AG09309 (cell line): ENCODE results near the gene FOXI1.
A peak's percentile ranks its signal among the peaks of the same experiment; 100 is the strongest.
"Not testable (repeated sequence)": the region's sequence is repeated elsewhere in the genome, so short reads cannot be mapped to it uniquely, and the experiment has no call there.

Experiments
- DNase-seq: peaks from one replicate; pipeline ENCODE4 v3.0.0-alpha.2; 2010; ENCODE audit warnings: low read depth
- H3K4me3 ChIP-seq: 2 replicates; pipeline ENCODE4 v1.5.1; 2011; ENCODE audit warnings: mild to moderate bottlenecking, low read depth, low read length, moderate library complexity; ENCODE audit not compliant: control insufficient read depth
- TF ChIP-seq, protein P1 (sequence below): IDR thresholded peaks from 2 replicates; pipeline ENCODE4 v1.5.1; 2011; ENCODE audit warnings: mild to moderate bottlenecking, low read depth, low read length, inconsistent platforms; ENCODE audit not compliant: insufficient read depth, control insufficient read depth; ENCODE audit errors: missing control alignments

FOXI1 gene

DNA sequence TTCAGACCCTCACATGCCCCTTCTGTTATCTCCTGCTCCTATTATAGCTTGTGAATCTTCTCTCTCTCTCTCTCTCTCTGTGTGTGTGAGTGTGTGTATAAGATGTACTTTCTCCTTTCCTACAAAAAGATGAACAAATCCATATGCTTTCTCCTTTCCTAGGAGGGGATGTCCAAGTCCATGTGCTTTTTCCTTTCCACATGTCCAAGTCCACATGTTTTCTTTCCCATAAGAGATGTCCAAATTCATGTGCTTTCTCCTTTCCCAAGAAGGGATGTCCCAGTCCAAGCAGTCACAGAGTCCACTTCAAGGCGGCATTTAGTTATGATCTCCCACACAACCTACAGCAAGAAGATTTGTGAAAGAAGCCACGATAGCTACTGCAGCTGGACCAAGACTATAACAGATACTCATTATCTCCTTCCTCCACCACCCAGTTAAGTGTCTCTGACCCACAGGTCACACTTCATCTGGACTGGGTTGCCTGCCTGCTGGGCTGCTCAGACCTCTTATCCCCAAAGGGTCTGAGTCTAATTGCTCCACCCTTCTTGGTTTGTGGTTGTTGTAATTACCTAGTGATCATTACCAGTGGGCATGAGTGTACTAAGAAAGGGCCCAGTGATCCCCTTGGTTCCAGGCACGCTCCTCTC lies 18.4 kb upstream of the FOXI1 start:
- DNase-seq = no peak
- no peak overlapping the region for H3K4me3 ChIP-seq
- TF ChIP-seq, protein P1, sequence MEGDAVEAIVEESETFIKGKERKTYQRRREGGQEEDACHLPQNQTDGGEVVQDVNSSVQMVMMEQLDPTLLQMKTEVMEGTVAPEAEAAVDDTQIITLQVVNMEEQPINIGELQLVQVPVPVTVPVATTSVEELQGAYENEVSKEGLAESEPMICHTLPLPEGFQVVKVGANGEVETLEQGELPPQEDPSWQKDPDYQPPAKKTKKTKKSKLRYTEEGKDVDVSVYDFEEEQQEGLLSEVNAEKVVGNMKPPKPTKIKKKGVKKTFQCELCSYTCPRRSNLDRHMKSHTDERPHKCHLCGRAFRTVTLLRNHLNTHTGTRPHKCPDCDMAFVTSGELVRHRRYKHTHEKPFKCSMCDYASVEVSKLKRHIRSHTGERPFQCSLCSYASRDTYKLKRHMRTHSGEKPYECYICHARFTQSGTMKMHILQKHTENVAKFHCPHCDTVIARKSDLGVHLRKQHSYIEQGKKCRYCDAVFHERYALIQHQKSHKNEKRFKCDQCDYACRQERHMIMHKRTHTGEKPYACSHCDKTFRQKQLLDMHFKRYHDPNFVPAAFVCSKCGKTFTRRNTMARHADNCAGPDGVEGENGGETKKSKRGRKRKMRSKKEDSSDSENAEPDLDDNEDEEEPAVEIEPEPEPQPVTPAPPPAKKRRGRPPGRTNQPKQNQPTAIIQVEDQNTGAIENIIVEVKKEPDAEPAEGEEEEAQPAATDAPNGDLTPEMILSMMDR = no peak

DNA sequence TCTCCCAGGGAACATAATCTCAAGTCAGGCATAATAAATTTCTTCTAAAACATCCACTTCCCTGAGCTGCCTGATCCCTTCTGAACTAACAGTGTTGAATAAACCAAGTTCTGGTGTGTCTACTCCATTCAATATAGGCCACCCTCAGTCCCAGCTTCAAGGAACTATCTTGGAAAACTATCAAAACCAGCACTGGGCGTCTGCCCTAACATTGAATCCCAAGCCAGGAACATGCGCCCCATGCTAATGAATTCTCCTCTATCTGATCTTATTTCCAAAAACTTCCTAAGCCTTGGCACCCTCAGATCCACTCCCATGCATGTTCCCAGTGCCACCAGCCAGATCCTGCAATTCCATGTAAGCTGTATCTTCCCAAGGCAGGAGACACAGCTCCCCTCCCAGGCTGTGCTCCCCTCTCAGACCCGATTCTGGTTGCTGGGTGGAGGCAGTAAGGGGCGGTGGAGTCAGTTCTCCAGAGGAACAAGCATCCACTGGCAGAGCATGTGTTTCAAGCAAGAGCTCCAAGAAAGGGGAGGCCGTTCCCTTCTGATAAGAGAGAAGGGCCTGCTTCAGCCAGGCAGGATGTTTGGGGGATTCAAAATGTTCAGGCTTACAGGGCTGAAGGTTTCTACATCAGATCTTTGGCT lies 13.1 kb upstream of the FOXI1 start:
- H3K4me3 ChIP-seq = no peak overlapping the region
- no peak for DNase-seq
- TF ChIP-seq, protein P1 = no peak

- H3K4me3 ChIP-seq, DNase-seq: not testable (repeated sequence)
Observed at GRCh38 chr5:170094329-170094728, 11.4 kb upstream of the FOXI1 start.

DNA sequence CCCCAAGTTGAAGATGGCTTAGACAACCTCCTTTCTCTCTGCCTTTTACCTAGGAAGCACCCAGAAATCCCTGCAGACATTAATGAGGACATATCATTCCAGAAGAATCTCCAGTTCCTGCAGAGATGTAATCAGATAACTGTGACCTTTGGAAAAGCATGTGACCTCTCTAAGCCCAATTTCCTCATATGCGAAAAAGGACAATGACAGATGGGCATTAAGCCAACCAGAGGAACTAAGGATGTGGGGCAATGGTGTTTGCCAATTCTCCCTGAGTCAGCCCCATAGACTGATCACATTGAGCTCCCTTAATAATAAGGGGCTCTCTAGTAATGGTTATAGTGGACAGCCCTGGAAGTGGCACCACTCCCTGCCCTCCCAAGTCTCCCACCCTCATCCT lies 10.1 kb upstream of the FOXI1 start:
- H3K4me3 ChIP-seq = no peak overlapping the region
- TF ChIP-seq, protein P1 = no peak
- no peak for DNase-seq

DNA sequence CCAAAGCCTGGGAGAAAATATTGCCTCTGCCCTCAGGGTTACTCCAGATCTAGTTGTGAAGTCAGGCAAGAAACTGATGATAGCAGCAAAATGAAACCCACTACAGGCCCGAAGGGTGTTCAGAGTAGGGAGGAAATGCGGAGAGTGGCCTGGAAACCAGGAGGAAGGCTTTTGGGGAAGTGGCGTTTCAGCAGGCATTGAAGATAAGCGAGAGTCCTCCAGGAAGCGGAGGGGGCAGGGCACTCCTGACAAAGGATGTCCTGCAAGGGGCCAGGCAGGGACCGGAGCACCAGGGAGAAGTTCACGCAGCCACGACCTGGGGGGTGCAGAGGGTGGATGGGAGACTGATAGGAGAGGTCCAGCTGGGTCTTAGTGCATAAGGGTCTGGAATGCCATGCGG lies 7.8 kb upstream of the FOXI1 start:
- DNase-seq = no peak
- no peak overlapping the region for H3K4me3 ChIP-seq
- TF ChIP-seq, protein P1 = no peak

- TF ChIP-seq, protein P1 = peak; percentile 71
- peak; percentile 34 for DNase-seq
- no peak overlapping the region for H3K4me3 ChIP-seq
Observed at GRCh38 chr5:170100066-170100943, 5.4 kb upstream of the FOXI1 start.

DNA sequence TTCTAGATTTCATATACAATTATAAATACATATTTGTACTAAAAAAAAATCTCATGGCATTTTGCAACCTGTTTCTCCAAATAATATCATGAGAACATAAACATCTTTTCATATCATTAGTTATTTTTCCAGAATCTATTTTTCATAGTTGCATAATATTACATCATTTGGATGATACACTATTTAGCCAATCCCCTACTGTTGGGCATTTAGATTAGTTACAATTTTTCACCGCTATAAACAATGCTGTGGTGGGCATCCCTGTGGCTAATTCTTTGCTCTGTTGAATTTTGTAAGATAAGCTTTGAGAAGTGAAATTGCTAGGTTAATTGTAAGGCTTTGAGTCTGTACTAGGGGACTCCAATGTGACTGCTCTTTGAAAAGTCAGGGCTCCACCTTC lies 2.2 kb upstream of the FOXI1 start:
- TF ChIP-seq, protein P1 = no peak
- DNase-seq = no peak
- no peak overlapping the region for H3K4me3 ChIP-seq
